CD4-positive, alpha-beta T cell (primary cell): ENCODE results near the gene TNS1. TPM values are rescaled to one million over a fixed set of nuclear protein-coding genes. Genes with fewer than 3 reads are reported as not detected.

Source experiments
- ATAC-seq: fragments of 200-7000 bp; cut with Tn5 transposase; one replicate; pipeline ENCODE4 v1.10.0; 2022; ENCODE audit warnings: mild to moderate bottlenecking; ENCODE audit not compliant: poor library complexity
- CTCF ChIA-PET: fragments of 350-600 bp; sonication (Branson Sonifier 250); formaldehyde crosslinking; loops from one replicate; lab custom pipeline; 2021; ENCODE audit warnings: antibody characterized with exemption, inconsistent platforms; lab: Charles Lee
- POLR2A ChIA-PET: fragments of 350-600 bp; sonication (Branson Sonifier 250); formaldehyde crosslinking; loops from one replicate; lab custom pipeline; 2021; ENCODE audit warnings: antibody characterized with exemption, inconsistent platforms; lab: Charles Lee
- DNase-seq, 14 experiments: peaks; one replicate each; pipeline ENCODE4 v3.0.0-alpha.2; 2013 to 2020; ENCODE audit warnings: mixed read lengths in 2 of 14
- H3K27ac ChIP-seq, 2 donors: one replicate each; pipeline versions ENCODE4 v1.5.1 to v1.7.0; 2013; ENCODE audit warnings: low read length in 2 of 2, low read depth in 1 of 2, mild to moderate bottlenecking in 1 of 2
- H3K27me3 ChIP-seq, 2 experiments: 1 replicate in 1 of 2; 2 replicates in 1 of 2; pipeline versions ENCODE4 v1.6.1 to v1.7.0; 2013; ENCODE audit warnings: low read length in 2 of 2, control low read depth in 1 of 2, mild to moderate bottlenecking in 1 of 2, moderate library complexity in 1 of 2; ENCODE audit not compliant: insufficient read depth in 2 of 2, control insufficient read depth in 1 of 2
- H3K36me3 ChIP-seq: one replicate; pipeline ENCODE4 v1.6.1; 2013; ENCODE audit warnings: low read length, control low read depth; ENCODE audit not compliant: insufficient read depth
- H3K4me1 ChIP-seq: one replicate; pipeline ENCODE4 v1.6.1; 2013; ENCODE audit warnings: low read length, control low read depth; ENCODE audit not compliant: insufficient read depth
- H3K4me3 ChIP-seq: one replicate; pipeline ENCODE4 v1.5.1; 2013; ENCODE audit warnings: mild to moderate bottlenecking, low read length, moderate library complexity
- H3K9me3 ChIP-seq, 2 experiments: 1 replicate in 1 of 2; 2 replicates in 1 of 2; pipeline versions ENCODE4 v1.6.1 to v1.7.0; 2013; ENCODE audit warnings: low read length in 2 of 2, mild to moderate bottlenecking in 2 of 2, control low read depth in 1 of 2, moderate library complexity in 1 of 2; ENCODE audit not compliant: control insufficient read depth in 1 of 2, insufficient read depth in 1 of 2
- H3K27ac Mint-ChIP-seq: one replicate; pipeline ENCODE4 v1.8.0; 2020; ENCODE audit warnings: mixed read lengths
- H3K27me3 Mint-ChIP-seq: one replicate; pipeline ENCODE4 v1.8.0; 2021; ENCODE audit warnings: mixed read lengths
- H3K36me3 Mint-ChIP-seq: one replicate; pipeline ENCODE4 v1.8.0; 2021; ENCODE audit warnings: low read depth, mixed read lengths
- H3K4me1 Mint-ChIP-seq: one replicate; pipeline ENCODE4 v1.8.0; 2021; ENCODE audit warnings: low read depth, mixed read lengths
- H3K4me3 Mint-ChIP-seq: one replicate; pipeline ENCODE4 v1.8.0; 2020; ENCODE audit warnings: mild to moderate bottlenecking, mixed read lengths
- H3K9me3 Mint-ChIP-seq: one replicate; pipeline ENCODE4 v1.8.0; 2020; ENCODE audit warnings: mixed read lengths
- intact Hi-C, 2 experiments: fragments of 100-400 bp; cut with DNase I in 1 of 2; cut with micrococcal nuclease in 1 of 2; formaldehyde crosslinking; loops; one replicate each; pipeline versions ENCODE4 v1.15.1 to v1.9.0; 2023 to 2025; cut with DNase I, micrococcal nuclease
- total RNA-seq, 174 experiments: library from RNA in 2 of 174; stranded (reverse) in 2 of 174; gene quantifications; one replicate each; pipeline ENCODE4 v1.2.3 and lab custom pipeline; 2021 to 2026
- TF ChIP-seq, protein P1 (sequence below): fragments of 200-600 bp; IDR thresholded peaks from one replicate; pipeline ENCODE4 v1.8.0; 2022; ENCODE audit warnings: antibody characterized with exemption, mild to moderate bottlenecking

TNS1 gene
- total RNA-seq, 2 experiments from 2014 or later: 0.25 to 0.34 TPM

DNA sequence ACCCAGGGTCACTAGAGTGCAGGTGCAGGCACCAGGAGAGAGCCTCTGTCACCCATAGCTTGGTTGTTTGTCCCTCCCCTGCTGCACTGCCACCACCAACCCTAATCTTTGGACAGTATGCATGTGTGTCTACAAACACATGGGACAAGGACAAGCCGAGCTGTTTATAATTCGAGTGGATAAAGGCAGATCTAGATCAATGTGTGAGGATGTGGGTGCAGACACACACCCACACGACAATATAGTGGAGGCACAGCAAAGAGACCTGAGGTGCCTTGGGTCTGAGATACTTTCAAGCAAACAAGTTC is 199.2 kb downstream of the TNS1 start:
- intact Hi-C loops: no loop called here
- H3K9me3 Mint-ChIP-seq: no peaks in the 10 kb centered on the region
- Histone ChIP-seq H3K27ac (no peak overlapping the region), H3K4me1 (no peaks in the 10 kb centered on the region), H3K9me3 (no peaks in the 10 kb centered on the region), H3K36me3 (no peaks in the 10 kb centered on the region), H3K4me3 (no peak overlapping the region), H3K27me3 (no peaks in the 10 kb centered on the region)
- no peaks in the 10 kb centered on the region for H3K36me3 Mint-ChIP-seq
- ATAC-seq: no peak
- H3K4me3 Mint-ChIP-seq: no peak overlapping the region
- POLR2A ChIA-PET: no interaction called here
- H3K27ac Mint-ChIP-seq: no peak overlapping the region
- no peaks in the 10 kb centered on the region for H3K4me1 Mint-ChIP-seq
- CTCF ChIA-PET: no interaction called here
- no peak for DNase-seq
- H3K27me3 Mint-ChIP-seq: no peaks in the 10 kb centered on the region
- TF ChIP-seq, protein P1, sequence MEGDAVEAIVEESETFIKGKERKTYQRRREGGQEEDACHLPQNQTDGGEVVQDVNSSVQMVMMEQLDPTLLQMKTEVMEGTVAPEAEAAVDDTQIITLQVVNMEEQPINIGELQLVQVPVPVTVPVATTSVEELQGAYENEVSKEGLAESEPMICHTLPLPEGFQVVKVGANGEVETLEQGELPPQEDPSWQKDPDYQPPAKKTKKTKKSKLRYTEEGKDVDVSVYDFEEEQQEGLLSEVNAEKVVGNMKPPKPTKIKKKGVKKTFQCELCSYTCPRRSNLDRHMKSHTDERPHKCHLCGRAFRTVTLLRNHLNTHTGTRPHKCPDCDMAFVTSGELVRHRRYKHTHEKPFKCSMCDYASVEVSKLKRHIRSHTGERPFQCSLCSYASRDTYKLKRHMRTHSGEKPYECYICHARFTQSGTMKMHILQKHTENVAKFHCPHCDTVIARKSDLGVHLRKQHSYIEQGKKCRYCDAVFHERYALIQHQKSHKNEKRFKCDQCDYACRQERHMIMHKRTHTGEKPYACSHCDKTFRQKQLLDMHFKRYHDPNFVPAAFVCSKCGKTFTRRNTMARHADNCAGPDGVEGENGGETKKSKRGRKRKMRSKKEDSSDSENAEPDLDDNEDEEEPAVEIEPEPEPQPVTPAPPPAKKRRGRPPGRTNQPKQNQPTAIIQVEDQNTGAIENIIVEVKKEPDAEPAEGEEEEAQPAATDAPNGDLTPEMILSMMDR: no peak

DNA sequence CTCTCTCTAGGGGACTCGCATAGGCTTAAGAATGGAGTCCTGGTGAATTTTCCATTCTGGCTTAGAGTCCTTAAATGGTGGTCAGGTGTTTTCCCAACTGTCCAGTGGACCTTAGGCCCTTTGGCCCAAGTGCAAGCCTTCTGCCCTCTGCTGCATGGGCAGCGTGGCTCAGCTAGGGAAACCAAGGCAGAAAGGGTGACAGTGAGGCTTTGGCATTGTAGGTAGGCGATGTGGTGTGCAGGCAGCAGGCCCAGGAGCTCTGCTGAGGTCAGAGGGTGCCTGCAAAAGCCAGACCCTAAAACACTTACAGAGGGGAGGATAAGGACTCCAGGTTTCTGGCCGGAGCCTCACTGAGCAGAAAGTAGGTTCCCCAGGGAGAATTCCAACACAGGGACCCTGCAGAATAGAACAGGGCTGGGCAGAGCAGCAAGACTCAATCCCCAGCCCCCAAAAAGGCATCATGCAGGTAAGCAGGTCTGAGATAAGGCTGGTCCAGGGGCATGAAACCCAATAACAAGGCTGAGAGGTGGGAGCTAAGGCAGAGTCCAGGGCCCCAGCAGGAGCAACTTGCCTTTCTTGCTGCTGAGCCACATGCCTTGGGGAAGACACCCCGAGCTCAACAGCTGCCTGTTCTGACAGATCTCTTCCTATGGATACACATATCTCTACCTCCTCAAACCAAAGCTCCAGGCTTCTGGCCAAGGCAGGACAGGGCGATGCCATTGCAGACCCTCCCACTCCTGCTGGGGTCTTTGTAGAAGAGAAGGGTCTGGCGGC is 199.7 kb downstream of the TNS1 start:
- Mint-ChIP-seq H3K27me3 (no peaks in the 10 kb centered on the region), H3K4me3 (no peak overlapping the region), H3K36me3 (no peaks in the 10 kb centered on the region), H3K9me3 (no peaks in the 10 kb centered on the region), H3K27ac (no peak overlapping the region), H3K4me1 (no peaks in the 10 kb centered on the region)
- no peaks in the 10 kb centered on the region for H3K27me3 ChIP-seq
- no peaks in the 10 kb centered on the region for H3K9me3 ChIP-seq
- no peaks in the 10 kb centered on the region for H3K36me3 ChIP-seq
- ChIA-PET CTCF (no interaction called here), POLR2A (no interaction called here)
- H3K4me3 ChIP-seq: no peak overlapping the region
- TF ChIP-seq, protein P1: no peak
- no peak for ATAC-seq
- no peaks in the 10 kb centered on the region for H3K4me1 ChIP-seq
- H3K27ac ChIP-seq: no peak overlapping the region
- DNase-seq: no peak
- intact Hi-C loops: no loop called here

DNA sequence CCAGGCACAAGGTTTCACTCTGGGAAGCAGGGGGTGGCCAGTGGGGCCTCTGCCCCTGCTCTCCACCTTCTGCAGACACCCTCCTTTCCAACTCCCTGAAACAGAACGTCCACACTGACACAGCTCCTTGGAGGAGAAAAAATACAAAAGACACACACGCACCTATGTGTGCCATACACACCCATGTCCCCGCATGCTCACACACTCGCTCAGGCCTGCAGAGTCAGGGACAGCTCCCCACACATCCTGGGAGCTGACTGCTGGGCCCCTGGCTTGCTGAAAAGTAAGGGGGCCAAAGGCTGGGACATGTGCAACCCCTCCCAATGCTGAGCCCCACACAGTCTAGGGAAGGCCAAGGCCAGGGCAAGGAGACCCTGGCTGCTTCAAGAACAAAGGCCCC is 200.5 kb downstream of the TNS1 start:
- Mint-ChIP-seq H3K4me3 (no peak overlapping the region), H3K4me1 (no peaks in the 10 kb centered on the region), H3K27ac (no peak overlapping the region), H3K27me3 (no peaks in the 10 kb centered on the region), H3K36me3 (no peaks in the 10 kb centered on the region), H3K9me3 (no peaks in the 10 kb centered on the region)
- H3K36me3 ChIP-seq: no peaks in the 10 kb centered on the region
- TF ChIP-seq, protein P1: no peak
- no peaks in the 10 kb centered on the region for H3K9me3 ChIP-seq
- POLR2A ChIA-PET: no interaction called here
- ATAC-seq (no peak), DNase-seq (no peak)
- no peaks in the 10 kb centered on the region for H3K4me1 ChIP-seq
- intact Hi-C loops: no loop called here
- H3K27ac ChIP-seq: no peak overlapping the region
- CTCF ChIA-PET: no interaction called here
- H3K4me3 ChIP-seq: no peak overlapping the region
- no peaks in the 10 kb centered on the region for H3K27me3 ChIP-seq
